D721Med (cell line): ENCODE data around the gene FAM83D.

Experiments
- DNase-seq: peaks from one replicate; pipeline ENCODE4 v3.0.0; 2011; ENCODE audit warnings: low spot score; ENCODE audit not compliant: insufficient read length
- FAIRE-seq: peaks from 2 replicates; lab custom pipeline; 2011; peaks lifted over from hg19 to GRCh38; lab: Jason Lieb, UNC
- CTCF ChIP-seq: IDR thresholded peaks from 2 replicates; pipeline ENCODE4 v1.5.1; 2012; ENCODE audit warnings: mild to moderate bottlenecking, control low read depth; ENCODE audit not compliant: insufficient read depth; ENCODE audit errors: missing control alignments

Gene FAM83D

GRCh38 chr20:38890497-38890818, 35.8 kb upstream of the FAM83D start:
- FAIRE-seq (no peak), DNase-seq (no peak)
- no peak for TF ChIP-seq CTCF

GRCh38 chr20:38892091-38892981, 33.9 kb upstream of the FAM83D start:
- TF ChIP-seq CTCF, result no peak
- DNase-seq, result no peak
- no peak for FAIRE-seq

- no peak for TF ChIP-seq CTCF
- FAIRE-seq, result no peak
- DNase-seq, result no peak
Measured at GRCh38 chr20:38893056-38893564, 33.1 kb upstream of the FAM83D start.

GRCh38 chr20:38893565-38894090, 32.6 kb upstream of the FAM83D start:
- TF ChIP-seq CTCF, result peak; percentile 81
- no peak for FAIRE-seq
- peak; percentile 86 for DNase-seq

GRCh38 chr20:38894091-38894847, 31.9 kb upstream of the FAM83D start:
- DNase-seq (peak; percentile 69), FAIRE-seq (no peak)
- TF ChIP-seq CTCF, result no peak

- DNase-seq (no peak), FAIRE-seq (no peak)
- no peak for TF ChIP-seq CTCF
Measured at GRCh38 chr20:38895098-38895949, 30.9 kb upstream of the FAM83D start.
